ENCODE data around the gene RHO. TPM values are rescaled to one million over a fixed set of nuclear protein-coding genes. Genes with fewer than 3 reads are reported as not detected.

Gene RHO
- total and polyA plus RNA-seq, 2 donors (not counting 3 experiments of a cell fraction or from before 2014, with no cell fraction given): not detected

GRCh38 chr3:129533406-129533805 lies 5.0 kb downstream of the RHO start:
- Histone ChIP-seq H3K4me1 (ENCODE audit: control insufficient read depth, extremely low read depth, insufficient read depth, low read length) (peaks cover 7% of the 10 kb centered on the region), H3K9me1 (replicated peaks; ENCODE audit: control insufficient read depth, extremely low read depth, insufficient read depth, low read length) (no peaks in the 10 kb centered on the region), H3K4me2 (ENCODE audit: insufficient read depth, low read length) (no peak overlapping the region), H3K79me2 (ENCODE audit: control insufficient read depth, insufficient read depth, low read length) (no peaks in the 10 kb centered on the region), H3K27ac (ENCODE audit: insufficient read depth, low read depth, low read length) (no peak overlapping the region), H2AFZ (ENCODE audit: low read depth, low read length) (no peak overlapping the region), H3K4me3 (replicated peaks in 1 of 3; ENCODE audit: insufficient read depth in 1 of 3, low read depth in 1 of 3, low read length in 3 of 3) (no peak overlapping the region), H3K27me3 (ENCODE audit: control insufficient read depth in 2 of 2, insufficient read depth in 2 of 2, low read length in 2 of 2) (no peaks in the 10 kb centered on the region), H4K20me1 (replicated peaks; ENCODE audit: control insufficient read depth, extremely low read depth, insufficient read depth, low read length) (no peaks in the 10 kb centered on the region), H3K9me3 (replicated peaks; ENCODE audit: control insufficient read depth, insufficient read depth, low read length) (no peaks in the 10 kb centered on the region), H3K36me3 (ENCODE audit: control insufficient read depth in 2 of 2, extremely low read depth in 1 of 2, insufficient read depth in 2 of 2, low read length in 2 of 2) (no peaks in the 10 kb centered on the region), H3K9ac (replicated peaks; ENCODE audit: extremely low read depth, insufficient read depth, low read length) (no peak overlapping the region)
- DNase-seq (ENCODE audit: low read depth, low spot score): no peak
- no peak for FAIRE-seq
- dilution Hi-C loops (cut with MboI; ENCODE audit: extremely low pct_ligation_motif_present, low sequenced_read_pairs): no loop called here
- no TSS peak for BruUV-seq (replicated peaks)
- ChIA-PET POLR2A (interaction anchor here (0.5 to 1.3 kb wide), 2 partner anchors 12 to 217 kb away, joined by 3 to 4 read pairs; a partner anchor contains a TSS), CTCF (no interaction called here)
- intact Hi-C loops (cut with micrococcal nuclease): no loop called here
- no peak for TF ChIP-seq POLR2AphosphoS5 (IDR thresholded peaks at IDR 0.05; ENCODE audit: insufficient read depth, low read depth, low read length)
- no peak for TF ChIP-seq POLR2A (IDR thresholded peaks at IDR 0.05; ENCODE audit: low read depth, low read length)
- TF ChIP-seq GATA2 (IDR thresholded peaks at IDR 0.05; ENCODE audit: insufficient read depth, insufficient read length, low read depth, low read length): no peak
- TF ChIP-seq, protein P1, sequence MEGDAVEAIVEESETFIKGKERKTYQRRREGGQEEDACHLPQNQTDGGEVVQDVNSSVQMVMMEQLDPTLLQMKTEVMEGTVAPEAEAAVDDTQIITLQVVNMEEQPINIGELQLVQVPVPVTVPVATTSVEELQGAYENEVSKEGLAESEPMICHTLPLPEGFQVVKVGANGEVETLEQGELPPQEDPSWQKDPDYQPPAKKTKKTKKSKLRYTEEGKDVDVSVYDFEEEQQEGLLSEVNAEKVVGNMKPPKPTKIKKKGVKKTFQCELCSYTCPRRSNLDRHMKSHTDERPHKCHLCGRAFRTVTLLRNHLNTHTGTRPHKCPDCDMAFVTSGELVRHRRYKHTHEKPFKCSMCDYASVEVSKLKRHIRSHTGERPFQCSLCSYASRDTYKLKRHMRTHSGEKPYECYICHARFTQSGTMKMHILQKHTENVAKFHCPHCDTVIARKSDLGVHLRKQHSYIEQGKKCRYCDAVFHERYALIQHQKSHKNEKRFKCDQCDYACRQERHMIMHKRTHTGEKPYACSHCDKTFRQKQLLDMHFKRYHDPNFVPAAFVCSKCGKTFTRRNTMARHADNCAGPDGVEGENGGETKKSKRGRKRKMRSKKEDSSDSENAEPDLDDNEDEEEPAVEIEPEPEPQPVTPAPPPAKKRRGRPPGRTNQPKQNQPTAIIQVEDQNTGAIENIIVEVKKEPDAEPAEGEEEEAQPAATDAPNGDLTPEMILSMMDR (IDR thresholded peaks at IDR 0.05; ENCODE audit: extremely low read depth in 1 of 2, insufficient read depth in 1 of 2, low read depth in 1 of 2, low read length in 2 of 2): no peak

- intact Hi-C loops (cut with micrococcal nuclease) (no loop called here), dilution Hi-C loops (cut with MboI; ENCODE audit: extremely low pct_ligation_motif_present, low sequenced_read_pairs) (no loop called here)
- no peak overlapping the region for H2AFZ ChIP-seq (ENCODE audit: low read depth, low read length)
- H3K4me3 ChIP-seq (replicated peaks in 1 of 3; ENCODE audit: insufficient read depth in 1 of 3, low read depth in 1 of 3, low read length in 3 of 3): no peak overlapping the region
- TF ChIP-seq EZH2 (IDR thresholded peaks at IDR 0.05; ENCODE audit: borderline replicate concordance, low read depth, low read length, severe bottlenecking): no peak
- no peak for TF ChIP-seq MYC (IDR thresholded peaks at IDR 0.05; ENCODE audit: low read depth, low read length)
- TF ChIP-seq GATA2 (IDR thresholded peaks at IDR 0.05; ENCODE audit: insufficient read depth, insufficient read length, low read depth, low read length): no peak
- TF ChIP-seq, protein P2, sequence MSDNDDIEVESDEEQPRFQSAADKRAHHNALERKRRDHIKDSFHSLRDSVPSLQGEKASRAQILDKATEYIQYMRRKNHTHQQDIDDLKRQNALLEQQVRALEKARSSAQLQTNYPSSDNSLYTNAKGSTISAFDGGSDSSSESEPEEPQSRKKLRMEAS (IDR thresholded peaks at IDR 0.05; ENCODE audit: insufficient read depth, insufficient read length): no peak
- TF ChIP-seq, protein P1 (IDR thresholded peaks at IDR 0.05; ENCODE audit: extremely low read depth in 1 of 2, insufficient read depth in 1 of 2, low read depth in 1 of 2, low read length in 2 of 2): no peak
- TF ChIP-seq FOS (IDR thresholded peaks at IDR 0.05; ENCODE audit: borderline replicate concordance, insufficient read depth, low read length): no peak
- no peak for TF ChIP-seq JUN (IDR thresholded peaks at IDR 0.05; ENCODE audit: borderline replicate concordance, insufficient read depth, insufficient read length, low read depth)
- TF ChIP-seq POLR2A (IDR thresholded peaks at IDR 0.05; ENCODE audit: low read depth, low read length): no peak
- no peak for TF ChIP-seq POLR2AphosphoS5 (IDR thresholded peaks at IDR 0.05; ENCODE audit: insufficient read depth, low read depth, low read length)
- no peaks in the 10 kb centered on the region for H4K20me1 ChIP-seq (replicated peaks; ENCODE audit: control insufficient read depth, extremely low read depth, insufficient read depth, low read length)
- no peaks in the 10 kb centered on the region for H3K9me3 ChIP-seq (replicated peaks; ENCODE audit: control insufficient read depth, insufficient read depth, low read length)
- no peaks in the 10 kb centered on the region for H3K36me3 ChIP-seq (ENCODE audit: control insufficient read depth in 2 of 2, extremely low read depth in 1 of 2, insufficient read depth in 2 of 2, low read length in 2 of 2)
- H3K4me2 ChIP-seq (ENCODE audit: insufficient read depth, low read length): no peak overlapping the region
- H3K27me3 ChIP-seq (ENCODE audit: control insufficient read depth in 2 of 2, insufficient read depth in 2 of 2, low read length in 2 of 2): no peaks in the 10 kb centered on the region
- no peaks in the 10 kb centered on the region for H3K79me2 ChIP-seq (ENCODE audit: control insufficient read depth, insufficient read depth, low read length)
- no peak overlapping the region for H3K9ac ChIP-seq (replicated peaks; ENCODE audit: extremely low read depth, insufficient read depth, low read length)
- H3K4me1 ChIP-seq (ENCODE audit: control insufficient read depth, extremely low read depth, insufficient read depth, low read length): peaks cover 7% of the 10 kb centered on the region
- ChIA-PET POLR2A (interaction anchor here (1.3 kb wide), 1 partner anchor 218 kb away, joined by 3 read pairs; a partner anchor contains a TSS), CTCF (interaction anchor here (0.8 to 1.5 kb wide), 7 partner anchors 9 to 44 kb away, joined by 3 to 8 read pairs (median 3); partner anchors contain the start of gene H1-8)
- H3K9me1 ChIP-seq (replicated peaks; ENCODE audit: control insufficient read depth, extremely low read depth, insufficient read depth, low read length): no peaks in the 10 kb centered on the region
- no peak overlapping the region for H3K27ac ChIP-seq (ENCODE audit: insufficient read depth, low read depth, low read length)
- FAIRE-seq (no peak), DNase-seq (ENCODE audit: low read depth, low spot score) (no peak)
- no TSS peak for BruUV-seq (replicated peaks)
Observed at GRCh38 chr3:129534428-129535027, 6.1 kb downstream of the RHO start.

All from endothelial cell of umbilical vein (primary cell).